Measurements from ENCODE around the gene ZNF564.

ZNF564 gene

GRCh38 chr19:12555456-12555930, 4.2 kb upstream of the ZNF564 start:
- Histone ChIP-seq H3K36me3 (ENCODE audit: control insufficient read depth, insufficient read depth, low read length) (no peaks in the 10 kb centered on the region), H3K27me3 (ENCODE audit: control insufficient read depth, insufficient read depth, low read length) (no peaks in the 10 kb centered on the region), H3K4me3 (ENCODE audit: low read depth, low read length) (no peak overlapping the region), H3K9me3 (ENCODE audit: control insufficient read depth, insufficient read depth, low read length) (no peaks in the 10 kb centered on the region), H3K9ac (ENCODE audit: low read depth, low read length) (no peak overlapping the region), H3K4me1 (ENCODE audit: control insufficient read depth, insufficient read depth, low read length) (no peaks in the 10 kb centered on the region)

DNA sequence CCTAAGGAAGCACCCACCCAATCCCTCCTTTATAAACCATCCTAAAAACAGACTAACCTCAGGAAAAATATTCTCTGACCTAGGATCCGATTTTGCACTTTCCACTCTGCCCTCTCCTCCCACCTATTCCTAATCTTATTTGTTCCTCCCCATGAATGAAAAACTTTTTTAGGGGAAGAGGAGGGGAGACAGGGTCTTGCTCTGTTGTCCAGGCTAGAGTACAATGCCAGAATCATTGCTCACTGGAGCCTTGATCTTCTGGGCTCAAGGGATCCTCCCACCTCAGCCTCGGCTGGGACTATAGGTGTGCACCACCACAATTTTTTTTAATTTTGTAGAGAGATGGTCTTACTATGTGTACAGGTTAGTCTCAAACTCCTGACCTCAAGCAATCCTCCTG, 4.4 kb downstream of the ZNF564 start:
- no peak overlapping the region for H3K9ac ChIP-seq (ENCODE audit: low read depth, low read length)
- peaks cover 2% of the 10 kb centered on the region for H3K4me1 ChIP-seq (ENCODE audit: control insufficient read depth, insufficient read depth, low read length)
- peaks cover 3% of the 10 kb centered on the region for H3K9me3 ChIP-seq (ENCODE audit: control insufficient read depth, insufficient read depth, low read length)
- no peak overlapping the region for H3K4me3 ChIP-seq (ENCODE audit: low read depth, low read length)
- no peaks in the 10 kb centered on the region for H3K36me3 ChIP-seq (ENCODE audit: control insufficient read depth, insufficient read depth, low read length)
- H3K27me3 ChIP-seq (ENCODE audit: control insufficient read depth, insufficient read depth, low read length): no peaks in the 10 kb centered on the region

DNA sequence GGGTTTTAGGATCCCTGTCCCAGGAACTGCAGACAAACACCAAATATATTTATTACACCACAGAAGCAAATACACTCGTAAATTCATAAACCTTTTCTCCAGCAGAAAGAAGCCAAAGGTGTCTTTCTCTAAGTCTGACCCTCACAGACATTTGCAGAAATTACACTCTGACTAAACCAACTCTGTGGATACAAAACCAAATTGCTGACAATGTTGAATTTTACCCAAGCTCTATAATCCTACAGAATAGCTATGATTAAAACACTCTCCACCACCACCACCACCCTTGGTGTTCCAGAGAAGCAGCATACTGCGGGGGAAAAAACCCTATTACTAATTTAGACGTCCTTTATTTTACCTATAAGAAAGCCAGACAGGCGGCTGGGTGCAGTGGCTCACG, 5.2 kb downstream of the ZNF564 start:
- peaks cover 4% of the 10 kb centered on the region for H3K36me3 ChIP-seq (ENCODE audit: control insufficient read depth, insufficient read depth, low read length)
- H3K27me3 ChIP-seq (ENCODE audit: control insufficient read depth, insufficient read depth, low read length): no peaks in the 10 kb centered on the region
- no peak overlapping the region for H3K9ac ChIP-seq (ENCODE audit: low read depth, low read length)
- peaks cover 3% of the 10 kb centered on the region for H3K9me3 ChIP-seq (ENCODE audit: control insufficient read depth, insufficient read depth, low read length)
- H3K4me1 ChIP-seq (ENCODE audit: control insufficient read depth, insufficient read depth, low read length): peaks cover 2% of the 10 kb centered on the region
- H3K4me3 ChIP-seq (ENCODE audit: low read depth, low read length): no peak overlapping the region

GRCh38 chr19:12545267-12545666, 6.0 kb downstream of the ZNF564 start:
- H3K9me3 ChIP-seq (ENCODE audit: control insufficient read depth, insufficient read depth, low read length): peaks cover 3% of the 10 kb centered on the region
- H3K9ac ChIP-seq (ENCODE audit: low read depth, low read length): no peak overlapping the region
- H3K27me3 ChIP-seq (ENCODE audit: control insufficient read depth, insufficient read depth, low read length): no peaks in the 10 kb centered on the region
- peaks cover 6% of the 10 kb centered on the region for H3K36me3 ChIP-seq (ENCODE audit: control insufficient read depth, insufficient read depth, low read length)
- H3K4me1 ChIP-seq (ENCODE audit: control insufficient read depth, insufficient read depth, low read length): peaks cover 2% of the 10 kb centered on the region
- no peak overlapping the region for H3K4me3 ChIP-seq (ENCODE audit: low read depth, low read length)

- Histone ChIP-seq H3K4me1 (ENCODE audit: control insufficient read depth, insufficient read depth, low read length) (no peaks in the 10 kb centered on the region), H3K36me3 (ENCODE audit: control insufficient read depth, insufficient read depth, low read length) (peaks cover 6% of the 10 kb centered on the region), H3K9me3 (ENCODE audit: control insufficient read depth, insufficient read depth, low read length) (peaks cover 3% of the 10 kb centered on the region), H3K27me3 (ENCODE audit: control insufficient read depth, insufficient read depth, low read length) (no peaks in the 10 kb centered on the region), H3K9ac (ENCODE audit: low read depth, low read length) (no peak overlapping the region), H3K4me3 (ENCODE audit: low read depth, low read length) (no peak overlapping the region)
Observed at GRCh38 chr19:12544401-12544876, 6.8 kb downstream of the ZNF564 start.

DNA sequence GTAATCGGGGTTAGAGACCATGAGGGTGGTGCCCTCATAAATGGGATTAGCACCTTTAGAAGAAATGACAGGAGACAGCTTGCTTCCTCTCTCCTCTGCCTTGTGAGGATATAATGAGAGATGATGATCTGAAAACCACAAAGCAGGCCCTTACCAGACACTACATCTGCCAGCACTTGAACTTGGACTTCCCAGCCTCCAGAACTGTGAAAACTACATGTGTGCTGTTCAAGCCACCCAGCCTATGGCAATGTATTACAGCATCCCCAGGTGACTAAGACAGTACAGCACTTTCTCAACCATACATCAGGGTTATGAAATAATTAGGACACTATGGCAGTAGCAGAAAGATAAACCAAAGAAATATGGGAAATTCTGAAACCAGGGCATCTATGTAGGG, 7.4 kb downstream of the ZNF564 start:
- Histone ChIP-seq H3K27me3 (ENCODE audit: control insufficient read depth, insufficient read depth, low read length) (no peaks in the 10 kb centered on the region), H3K4me3 (ENCODE audit: low read depth, low read length) (no peak overlapping the region), H3K9ac (ENCODE audit: low read depth, low read length) (no peak overlapping the region), H3K36me3 (ENCODE audit: control insufficient read depth, insufficient read depth, low read length) (peaks cover 6% of the 10 kb centered on the region), H3K9me3 (ENCODE audit: control insufficient read depth, insufficient read depth, low read length) (peaks cover 3% of the 10 kb centered on the region), H3K4me1 (ENCODE audit: control insufficient read depth, insufficient read depth, low read length) (no peaks in the 10 kb centered on the region)

DNA sequence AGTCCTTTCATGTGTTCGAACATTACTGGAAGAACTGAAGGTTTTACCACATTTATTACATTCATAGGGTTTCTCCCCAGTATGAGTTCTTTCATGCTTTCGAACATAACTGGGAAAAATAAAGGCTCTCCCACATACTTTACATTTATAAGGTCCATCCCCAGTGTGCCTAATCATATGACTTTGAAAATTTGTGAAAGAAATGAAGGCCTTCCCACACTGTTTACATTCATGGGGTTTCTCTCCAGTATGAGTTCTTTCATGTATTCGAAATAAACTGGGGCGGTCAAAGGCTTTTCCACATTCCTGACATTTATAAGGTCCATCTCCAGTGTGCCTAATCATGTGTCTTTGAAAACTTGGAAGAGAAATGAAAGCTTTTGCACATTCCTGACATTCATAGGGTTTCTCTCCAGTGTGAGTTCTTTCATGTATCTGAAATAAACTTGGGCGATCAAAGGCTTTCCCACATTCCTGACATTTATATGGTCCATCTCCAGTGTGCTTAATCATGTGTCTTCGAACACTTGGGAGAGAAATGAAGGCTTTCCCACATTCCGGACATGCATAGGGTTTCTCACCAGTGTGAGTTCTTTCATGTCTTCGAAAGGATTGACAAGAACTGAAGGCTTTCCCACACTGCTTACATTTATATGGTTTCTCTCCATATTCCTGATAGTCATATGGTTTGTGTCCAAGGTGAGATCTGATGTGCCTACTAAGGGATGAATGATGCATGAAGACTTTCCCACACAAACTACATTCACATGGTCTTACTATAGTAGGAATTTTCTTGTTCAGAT, 24.0 kb downstream of the ZNF564 start:
- Histone ChIP-seq H3K9ac (ENCODE audit: low read depth, low read length) (no peak overlapping the region), H3K27me3 (ENCODE audit: control insufficient read depth, insufficient read depth, low read length) (no peaks in the 10 kb centered on the region), H3K36me3 (ENCODE audit: control insufficient read depth, insufficient read depth, low read length) (peaks cover 35% of the 10 kb centered on the region), H3K4me1 (ENCODE audit: control insufficient read depth, insufficient read depth, low read length) (no peaks in the 10 kb centered on the region), H3K4me3 (ENCODE audit: low read depth, low read length) (peak overlapping the region; percentile 23), H3K9me3 (ENCODE audit: control insufficient read depth, insufficient read depth, low read length) (peaks cover 78% of the 10 kb centered on the region)

- H3K9ac ChIP-seq (ENCODE audit: low read depth, low read length): no peak overlapping the region
- no peaks in the 10 kb centered on the region for H3K4me1 ChIP-seq (ENCODE audit: control insufficient read depth, insufficient read depth, low read length)
- H3K27me3 ChIP-seq (ENCODE audit: control insufficient read depth, insufficient read depth, low read length): no peaks in the 10 kb centered on the region
- H3K36me3 ChIP-seq (ENCODE audit: control insufficient read depth, insufficient read depth, low read length): peaks cover 35% of the 10 kb centered on the region
- H3K4me3 ChIP-seq (ENCODE audit: low read depth, low read length): peak overlapping the region; percentile 23
- H3K9me3 ChIP-seq (ENCODE audit: control insufficient read depth, insufficient read depth, low read length): peaks cover 74% of the 10 kb centered on the region
Observed at GRCh38 chr19:12526542-12526941, 24.7 kb downstream of the ZNF564 start.

- Histone ChIP-seq H3K4me3 (ENCODE audit: low read depth, low read length) (no peak overlapping the region), H3K9ac (ENCODE audit: low read depth, low read length) (no peak overlapping the region), H3K9me3 (ENCODE audit: control insufficient read depth, insufficient read depth, low read length) (peaks cover 34% of the 10 kb centered on the region), H3K4me1 (ENCODE audit: control insufficient read depth, insufficient read depth, low read length) (no peaks in the 10 kb centered on the region), H3K27me3 (ENCODE audit: control insufficient read depth, insufficient read depth, low read length) (no peaks in the 10 kb centered on the region), H3K36me3 (ENCODE audit: control insufficient read depth, insufficient read depth, low read length) (peaks cover 15% of the 10 kb centered on the region)
Observed at GRCh38 chr19:12521996-12522395, 29.3 kb downstream of the ZNF564 start.

DNA sequence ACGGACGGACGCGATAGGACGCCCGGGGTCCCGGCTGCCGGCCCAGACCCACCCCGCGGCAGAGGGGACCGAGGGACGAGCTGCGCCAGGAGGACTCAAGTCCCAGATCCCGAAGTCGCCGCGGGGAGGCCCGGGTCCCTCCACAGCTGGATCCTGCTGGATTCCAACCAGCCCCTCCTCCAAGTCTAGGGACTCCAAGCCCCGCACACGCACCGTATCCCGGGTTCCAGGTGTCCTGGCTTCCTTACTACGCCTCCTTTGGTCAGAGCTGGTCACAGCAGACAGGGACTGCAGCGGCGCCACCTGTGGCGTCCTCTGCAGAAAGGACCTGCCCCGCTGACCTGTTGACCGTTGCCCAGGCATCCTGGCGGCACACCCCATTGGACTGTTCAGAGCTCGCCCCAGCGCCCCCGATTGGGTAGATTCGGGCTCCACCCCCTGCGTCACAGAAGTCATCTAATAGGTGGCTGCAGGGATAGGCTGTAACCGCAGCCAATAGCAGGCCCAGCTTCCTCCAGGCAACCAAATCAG, 37.7 kb downstream of the ZNF564 start:
- no peak overlapping the region for H3K9ac ChIP-seq (ENCODE audit: low read depth, low read length)
- no peaks in the 10 kb centered on the region for H3K4me1 ChIP-seq (ENCODE audit: control insufficient read depth, insufficient read depth, low read length)
- no peaks in the 10 kb centered on the region for H3K36me3 ChIP-seq (ENCODE audit: control insufficient read depth, insufficient read depth, low read length)
- peaks cover 4% of the 10 kb centered on the region for H3K9me3 ChIP-seq (ENCODE audit: control insufficient read depth, insufficient read depth, low read length)
- H3K27me3 ChIP-seq (ENCODE audit: control insufficient read depth, insufficient read depth, low read length): no peaks in the 10 kb centered on the region
- no peak overlapping the region for H3K4me3 ChIP-seq (ENCODE audit: low read depth, low read length)

DNA sequence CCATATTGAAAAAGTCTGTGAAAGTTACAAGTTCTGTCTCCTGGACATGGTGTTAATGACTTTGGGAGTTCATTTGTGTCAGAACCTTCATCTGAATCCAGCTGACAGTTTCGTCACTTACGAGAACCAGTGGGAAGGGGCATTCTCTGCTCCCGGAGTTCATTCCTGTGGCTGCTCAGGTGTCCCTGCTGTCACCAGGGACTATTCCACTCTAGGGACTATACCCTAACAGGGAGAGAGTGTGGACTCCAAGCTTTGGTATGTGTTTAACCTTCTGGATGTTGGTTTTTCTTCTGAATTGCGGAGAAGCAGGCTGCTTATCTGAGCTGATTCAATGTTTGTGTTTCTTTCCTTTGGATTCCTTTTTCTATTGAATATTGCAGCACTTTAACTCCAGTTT, 54.2 kb downstream of the ZNF564 start:
- Histone ChIP-seq H3K4me3 (ENCODE audit: low read depth, low read length) (no peak overlapping the region), H3K9me3 (ENCODE audit: control insufficient read depth, insufficient read depth, low read length) (no peaks in the 10 kb centered on the region), H3K4me1 (ENCODE audit: control insufficient read depth, insufficient read depth, low read length) (no peaks in the 10 kb centered on the region), H3K27me3 (ENCODE audit: control insufficient read depth, insufficient read depth, low read length) (peaks cover 3% of the 10 kb centered on the region), H3K36me3 (ENCODE audit: control insufficient read depth, insufficient read depth, low read length) (no peaks in the 10 kb centered on the region), H3K9ac (ENCODE audit: low read depth, low read length) (no peak overlapping the region)

DNA sequence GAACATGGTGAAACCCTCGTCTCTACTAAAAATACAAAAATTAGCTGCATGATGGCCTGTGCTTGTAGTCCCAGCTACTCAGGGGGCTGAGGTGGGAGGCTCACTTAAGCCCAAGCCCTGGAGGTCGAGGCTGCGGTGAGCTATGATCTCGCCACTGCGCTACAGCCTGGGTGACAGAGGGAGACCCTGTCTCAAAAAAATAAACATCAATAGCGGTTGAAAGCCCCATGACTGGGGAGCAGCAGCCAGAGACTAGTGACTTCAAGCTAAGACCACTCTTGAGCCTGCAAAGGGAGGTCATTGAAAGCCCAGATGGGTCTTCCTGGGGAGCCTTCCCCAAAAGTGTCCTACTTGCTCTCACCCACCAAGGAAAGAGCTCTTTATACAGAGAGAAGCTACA, 54.8 kb downstream of the ZNF564 start:
- no peaks in the 10 kb centered on the region for H3K4me1 ChIP-seq (ENCODE audit: control insufficient read depth, insufficient read depth, low read length)
- H3K9me3 ChIP-seq (ENCODE audit: control insufficient read depth, insufficient read depth, low read length): no peaks in the 10 kb centered on the region
- H3K4me3 ChIP-seq (ENCODE audit: low read depth, low read length): no peak overlapping the region
- no peak overlapping the region for H3K9ac ChIP-seq (ENCODE audit: low read depth, low read length)
- H3K27me3 ChIP-seq (ENCODE audit: control insufficient read depth, insufficient read depth, low read length): peaks cover 3% of the 10 kb centered on the region
- H3K36me3 ChIP-seq (ENCODE audit: control insufficient read depth, insufficient read depth, low read length): no peaks in the 10 kb centered on the region
